Nephron (organoid): ENCODE results near the gene CORO2B.

ENCODE experiments used
- H3K27ac Mint-ChIP-seq, 3 experiments: 2 replicates each; pipeline ENCODE4 v1.8.0; 2020; ENCODE audit warnings: mixed read lengths in 3 of 3, mild to moderate bottlenecking in 2 of 3, moderate library complexity in 1 of 3
- H3K27me3 Mint-ChIP-seq: 2 replicates; pipeline ENCODE4 v1.8.0; 2021; ENCODE audit warnings: low read depth, mild to moderate bottlenecking, moderate library complexity, mixed read lengths
- H3K36me3 Mint-ChIP-seq: 2 replicates; pipeline ENCODE4 v1.8.0; 2020; ENCODE audit warnings: low read depth, mixed read lengths
- H3K4me1 Mint-ChIP-seq: 2 replicates; pipeline ENCODE4 v1.8.0; 2020; ENCODE audit warnings: mixed read lengths
- H3K4me3 Mint-ChIP-seq, 3 experiments: 2 replicates each; pipeline ENCODE4 v1.8.0; 2020; ENCODE audit warnings: mild to moderate bottlenecking in 3 of 3, mixed read lengths in 3 of 3, moderate library complexity in 2 of 3
- H3K9me3 Mint-ChIP-seq: 2 replicates; pipeline ENCODE4 v1.8.0; 2020; ENCODE audit warnings: mixed read lengths
- TF ChIP-seq, protein P1 (sequence below), 3 experiments: fragments of 200-600 bp; sonication (generic); IDR thresholded peaks; one replicate each; pipeline ENCODE4 v1.5.0; 2021; ENCODE audit warnings: antibody characterized with exemption in 3 of 3; ENCODE audit not compliant: unreplicated experiment in 3 of 3

CORO2B gene

DNA sequence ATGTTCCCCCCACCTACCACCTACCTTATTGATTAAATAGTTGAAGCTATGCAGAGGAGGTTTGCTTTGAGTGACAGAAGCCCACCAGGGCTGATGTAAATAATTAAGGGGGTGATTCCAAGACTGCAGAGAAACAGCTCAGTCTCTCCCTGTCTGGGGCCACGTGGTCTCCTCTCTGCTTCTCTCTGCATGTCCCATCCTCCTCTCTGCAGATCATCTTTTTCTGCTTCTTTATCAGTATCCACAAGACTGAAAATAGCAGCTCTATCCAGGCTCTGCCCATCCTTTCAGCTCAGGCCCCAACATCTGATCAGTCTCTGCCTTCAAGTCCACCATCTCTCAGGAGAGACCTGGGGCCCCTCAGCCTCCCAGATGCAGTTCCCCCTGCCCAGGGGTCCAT is 131.1 kb downstream of the CORO2B start:
- no peak overlapping the region for H3K27ac Mint-ChIP-seq
- H3K4me3 Mint-ChIP-seq = no peak overlapping the region
- peaks cover 19% of the 10 kb centered on the region for H3K4me1 Mint-ChIP-seq
- H3K27me3 Mint-ChIP-seq = peaks cover under 1% of the 10 kb centered on the region
- H3K9me3 Mint-ChIP-seq = no peaks in the 10 kb centered on the region
- peaks cover 9% of the 10 kb centered on the region for H3K36me3 Mint-ChIP-seq
- TF ChIP-seq, protein P1, sequence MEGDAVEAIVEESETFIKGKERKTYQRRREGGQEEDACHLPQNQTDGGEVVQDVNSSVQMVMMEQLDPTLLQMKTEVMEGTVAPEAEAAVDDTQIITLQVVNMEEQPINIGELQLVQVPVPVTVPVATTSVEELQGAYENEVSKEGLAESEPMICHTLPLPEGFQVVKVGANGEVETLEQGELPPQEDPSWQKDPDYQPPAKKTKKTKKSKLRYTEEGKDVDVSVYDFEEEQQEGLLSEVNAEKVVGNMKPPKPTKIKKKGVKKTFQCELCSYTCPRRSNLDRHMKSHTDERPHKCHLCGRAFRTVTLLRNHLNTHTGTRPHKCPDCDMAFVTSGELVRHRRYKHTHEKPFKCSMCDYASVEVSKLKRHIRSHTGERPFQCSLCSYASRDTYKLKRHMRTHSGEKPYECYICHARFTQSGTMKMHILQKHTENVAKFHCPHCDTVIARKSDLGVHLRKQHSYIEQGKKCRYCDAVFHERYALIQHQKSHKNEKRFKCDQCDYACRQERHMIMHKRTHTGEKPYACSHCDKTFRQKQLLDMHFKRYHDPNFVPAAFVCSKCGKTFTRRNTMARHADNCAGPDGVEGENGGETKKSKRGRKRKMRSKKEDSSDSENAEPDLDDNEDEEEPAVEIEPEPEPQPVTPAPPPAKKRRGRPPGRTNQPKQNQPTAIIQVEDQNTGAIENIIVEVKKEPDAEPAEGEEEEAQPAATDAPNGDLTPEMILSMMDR (IDR thresholded peaks at IDR 0.05; ENCODE audit: unreplicated experiment in 3 of 3) = no peak

DNA sequence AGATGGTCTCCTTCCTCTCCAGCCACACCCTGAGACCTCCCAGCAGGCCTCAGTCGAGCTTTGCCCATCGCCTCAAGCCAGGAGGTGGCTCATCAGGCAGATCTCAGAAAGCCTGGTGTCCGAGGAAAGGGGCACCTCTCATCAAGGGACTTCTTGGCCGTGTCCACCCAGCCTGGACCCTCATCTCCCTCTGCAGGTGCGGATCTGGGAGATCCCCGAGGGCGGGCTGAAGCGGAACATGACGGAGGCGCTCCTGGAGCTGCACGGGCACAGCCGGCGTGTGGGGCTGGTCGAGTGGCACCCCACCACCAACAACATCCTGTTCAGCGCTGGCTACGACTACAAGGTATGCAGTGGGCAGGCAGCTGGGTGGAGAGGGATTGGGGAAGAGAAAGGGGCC is 131.7 kb downstream of the CORO2B start:
- Mint-ChIP-seq H3K4me1 (peaks cover 16% of the 10 kb centered on the region), H3K4me3 (no peak overlapping the region), H3K27me3 (no peaks in the 10 kb centered on the region), H3K27ac (no peak overlapping the region), H3K36me3 (peaks cover 9% of the 10 kb centered on the region), H3K9me3 (no peaks in the 10 kb centered on the region)
- TF ChIP-seq, protein P1 (IDR thresholded peaks at IDR 0.05; ENCODE audit: unreplicated experiment in 3 of 3) = no peak

DNA sequence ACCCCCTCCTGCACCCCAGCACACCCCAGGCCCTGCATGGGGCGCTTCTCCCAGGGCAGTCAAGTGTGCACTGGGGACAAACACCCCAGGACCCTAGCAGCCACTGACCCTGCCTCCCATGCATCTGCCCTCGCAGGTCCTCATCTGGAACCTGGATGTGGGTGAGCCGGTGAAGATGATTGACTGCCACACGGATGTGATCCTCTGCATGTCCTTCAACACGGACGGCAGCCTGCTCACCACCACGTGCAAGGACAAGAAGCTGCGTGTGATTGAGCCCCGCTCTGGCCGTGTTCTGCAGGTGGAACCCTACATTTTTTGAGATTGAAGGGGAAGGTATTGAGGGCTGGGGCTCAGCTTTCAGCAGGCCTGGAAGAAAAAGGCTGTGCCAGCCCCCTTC is 132.6 kb downstream of the CORO2B start:
- no peak overlapping the region for H3K27ac Mint-ChIP-seq
- peaks cover 18% of the 10 kb centered on the region for H3K36me3 Mint-ChIP-seq
- H3K4me1 Mint-ChIP-seq = peaks cover 12% of the 10 kb centered on the region
- TF ChIP-seq, protein P1 (IDR thresholded peaks at IDR 0.05; ENCODE audit: unreplicated experiment in 3 of 3) = no peak
- no peak overlapping the region for H3K4me3 Mint-ChIP-seq
- H3K27me3 Mint-ChIP-seq = peaks cover 2% of the 10 kb centered on the region
- no peaks in the 10 kb centered on the region for H3K9me3 Mint-ChIP-seq

DNA sequence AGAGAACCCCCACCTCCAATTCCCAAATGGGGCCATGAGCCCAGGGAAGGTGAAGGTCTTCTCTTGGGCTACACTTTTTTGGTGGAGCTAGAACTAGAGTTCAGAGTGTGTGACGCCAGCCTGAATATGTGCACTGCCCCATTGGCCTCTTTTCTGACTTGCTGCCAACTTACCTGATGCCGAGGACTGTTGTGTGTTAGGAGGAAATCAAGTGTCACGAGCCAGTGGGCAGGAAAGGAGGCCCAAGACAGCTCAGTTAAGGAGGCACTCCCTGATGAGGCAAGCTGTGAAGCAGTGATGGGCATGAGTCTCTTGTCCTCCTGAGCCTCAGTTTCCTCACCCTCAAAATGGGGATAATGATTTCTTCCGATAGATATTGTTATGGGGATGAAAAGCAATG is 134.1 kb downstream of the CORO2B start:
- Mint-ChIP-seq H3K27ac (no peak overlapping the region), H3K4me3 (no peak overlapping the region)

DNA sequence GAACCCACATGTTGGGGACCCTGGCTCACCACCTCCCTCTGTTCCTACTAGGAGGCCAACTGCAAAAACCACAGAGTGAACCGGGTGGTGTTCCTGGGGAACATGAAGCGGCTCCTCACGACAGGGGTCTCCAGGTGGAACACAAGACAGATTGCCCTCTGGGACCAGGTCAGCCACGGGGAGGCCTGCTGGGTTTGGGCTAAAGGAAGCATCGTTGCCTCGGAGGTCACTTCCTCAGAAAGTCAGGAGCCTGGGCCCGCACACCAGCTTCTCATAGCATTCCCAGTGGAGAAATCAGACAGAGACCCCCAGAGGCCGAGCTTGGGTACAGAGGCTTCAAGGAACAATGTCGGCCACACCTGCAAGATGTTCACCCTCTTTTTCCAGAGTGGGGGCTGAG is 135.1 kb downstream of the CORO2B start:
- H3K4me1 Mint-ChIP-seq = peaks cover 4% of the 10 kb centered on the region
- peaks cover 5% of the 10 kb centered on the region for H3K27me3 Mint-ChIP-seq
- no peaks in the 10 kb centered on the region for H3K9me3 Mint-ChIP-seq
- H3K27ac Mint-ChIP-seq = no peak overlapping the region
- no peak overlapping the region for H3K4me3 Mint-ChIP-seq
- peaks cover 21% of the 10 kb centered on the region for H3K36me3 Mint-ChIP-seq
- TF ChIP-seq, protein P1 (IDR thresholded peaks at IDR 0.05; ENCODE audit: unreplicated experiment in 3 of 3) = no peak

More for the DNA sequence above, 134.1 kb downstream of the CORO2B start:
- TF ChIP-seq, protein P1 (IDR thresholded peaks at IDR 0.05; ENCODE audit: unreplicated experiment in 3 of 3) = no peak
- Mint-ChIP-seq H3K4me1 (peaks cover 3% of the 10 kb centered on the region), H3K9me3 (no peaks in the 10 kb centered on the region), H3K36me3 (peaks cover 21% of the 10 kb centered on the region), H3K27me3 (peaks cover 5% of the 10 kb centered on the region)

DNA sequence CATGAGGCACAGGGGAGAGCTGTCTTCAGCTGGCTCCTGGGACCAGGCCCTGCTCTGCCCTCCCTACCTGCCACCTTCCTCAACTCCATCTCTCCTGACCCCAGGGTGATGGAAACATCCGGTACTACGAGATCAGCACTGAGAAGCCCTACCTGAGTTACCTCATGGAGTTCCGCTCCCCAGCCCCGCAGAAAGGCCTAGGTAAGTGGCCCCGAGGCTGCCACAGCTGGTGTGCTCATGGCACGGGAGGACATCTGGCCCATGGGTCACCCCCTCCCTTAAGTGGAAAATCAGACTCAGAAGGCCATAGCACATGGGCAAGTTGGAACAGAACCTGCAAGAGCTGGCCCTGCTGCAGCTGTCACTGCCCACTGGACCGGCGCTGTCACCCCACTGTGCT is 136.3 kb downstream of the CORO2B start:
- H3K27ac Mint-ChIP-seq = no peak overlapping the region
- TF ChIP-seq, protein P1 (IDR thresholded peaks at IDR 0.05; ENCODE audit: unreplicated experiment in 3 of 3) = no peak
- H3K9me3 Mint-ChIP-seq = no peaks in the 10 kb centered on the region
- H3K4me3 Mint-ChIP-seq = no peak overlapping the region
- peaks cover 4% of the 10 kb centered on the region for H3K4me1 Mint-ChIP-seq
- peaks cover 26% of the 10 kb centered on the region for H3K36me3 Mint-ChIP-seq
- peaks cover 5% of the 10 kb centered on the region for H3K27me3 Mint-ChIP-seq
